Esophagus squamous epithelium (tissue), 5 donors: ENCODE data around the gene TMX3. TPM values are rescaled to one million over a fixed set of nuclear protein-coding genes. Genes with fewer than 3 reads are reported as not detected.

Experiments used
- DNase-seq: peaks from one replicate; lab custom pipeline; 2025; lab: John Stamatoyannopoulos, UW
- H3K27ac ChIP-seq, 4 donors: fragments of 200-600 bp; sonication (generic); one replicate each; pipeline ENCODE4 v1.5.1; 2016 to 2019; ENCODE audit warnings: mild to moderate bottlenecking in 1 of 4
- H3K27me3 ChIP-seq, 4 donors: fragments of 200-600 bp; sonication (generic); 1 replicate in 3 of 4; 2 replicates in 1 of 4; pipeline versions ENCODE4 v1.5.1 to v1.6.0; 2017 to 2021; ENCODE audit warnings: antibody characterized with exemption in 1 of 4
- H3K36me3 ChIP-seq, 3 donors: fragments of 200-600 bp; sonication (generic); one replicate each; pipeline ENCODE4 v1.5.1; 2016 to 2019
- H3K4me1 ChIP-seq, 3 donors: fragments of 200-600 bp; sonication (generic); one replicate each; pipeline ENCODE4 v1.5.1; 2017 to 2019
- H3K4me3 ChIP-seq, 4 donors: fragments of 200-600 bp; sonication (generic); 1 replicate in 3 of 4; 2 replicates in 1 of 4; pipeline ENCODE4 v1.5.1; 2016 to 2019; ENCODE audit warnings: mild to moderate bottlenecking in 2 of 4, moderate library complexity in 1 of 4
- H3K9me3 ChIP-seq, 3 donors: fragments of 200-600 bp; sonication (generic); one replicate each; pipeline ENCODE4 v1.5.1; 2016 to 2019
- POLR2A ChIP-seq, 4 donors: fragments of 450-650 bp; IDR thresholded peaks; one replicate each; pipeline ENCODE4 v1.6.1; 2017; ENCODE audit warnings: antibody characterized with exemption in 4 of 4, mild to moderate bottlenecking in 4 of 4, moderate library complexity in 3 of 4
- WGBS, 2 donors: methylation state at CpG; one replicate each; pipeline ENCODE4 v1.1.5; 2018; 5-methylcytosine and 5-hydroxymethylcytosine counted together
- intact Hi-C: fragments of 100-400 bp; cut with DNase I; formaldehyde crosslinking; loops from one replicate; pipeline ENCODE4 v1.15.0; 2022
- total RNA-seq, 4 donors: library from RNA; depleted of rRNA; stranded (reverse); fragments of >200 nt; gene quantifications; one replicate each; pipeline ENCODE4 v1.1.0, GENCODE V29; 2016
- TF ChIP-seq, protein P1 (sequence below), 6 experiments: fragments of 450-650 bp in 4 of 6; fragments of 200-600 bp in 2 of 6; sonication (generic) in 2 of 6; IDR thresholded peaks; one replicate each; pipeline ENCODE4 v1.5.1; 2016 to 2019; ENCODE audit warnings: antibody characterized with exemption in 6 of 6, mild to moderate bottlenecking in 4 of 6, moderate library complexity in 4 of 6
- donor health status: DM: yes; HTN: yes; CAD: no.

The TMX3 gene
- total RNA-seq, 4 donors from 2014 or later, result 12.7 to 37.8 (median 25.6) TPM

DNA sequence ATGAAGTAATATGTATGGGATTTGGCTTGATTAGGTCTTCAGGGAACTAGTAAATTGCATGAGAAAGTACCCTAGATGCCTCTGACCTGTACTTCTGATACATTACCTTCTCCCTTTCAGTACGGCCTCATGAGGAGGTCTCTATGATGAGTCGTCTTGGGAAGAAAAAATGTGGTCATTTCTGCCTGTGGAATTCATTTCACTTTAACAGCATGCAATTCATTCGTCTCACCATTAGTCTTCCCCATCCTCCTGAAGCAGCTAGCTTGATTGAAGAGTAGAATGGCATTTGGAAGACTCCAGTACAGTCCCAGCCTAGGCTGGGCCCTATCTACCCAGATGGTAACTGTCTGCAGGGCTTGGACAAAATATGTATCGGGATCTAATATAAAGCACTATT is 52.2 kb downstream of the TMX3 start:
- no peak overlapping the region for H3K27ac ChIP-seq
- intact Hi-C loops, result loop anchor here (10.0 kb wide), 1 partner anchor 1448 kb away; no protein-coding TSS in a partner anchor
- no peaks in the 10 kb centered on the region for H3K4me1 ChIP-seq
- H3K9me3 ChIP-seq, result no peaks in the 10 kb centered on the region
- peaks cover 0 to 7% (median 0%) of the 10 kb centered on the region in 4 donors for H3K27me3 ChIP-seq
- TF ChIP-seq, protein P1, sequence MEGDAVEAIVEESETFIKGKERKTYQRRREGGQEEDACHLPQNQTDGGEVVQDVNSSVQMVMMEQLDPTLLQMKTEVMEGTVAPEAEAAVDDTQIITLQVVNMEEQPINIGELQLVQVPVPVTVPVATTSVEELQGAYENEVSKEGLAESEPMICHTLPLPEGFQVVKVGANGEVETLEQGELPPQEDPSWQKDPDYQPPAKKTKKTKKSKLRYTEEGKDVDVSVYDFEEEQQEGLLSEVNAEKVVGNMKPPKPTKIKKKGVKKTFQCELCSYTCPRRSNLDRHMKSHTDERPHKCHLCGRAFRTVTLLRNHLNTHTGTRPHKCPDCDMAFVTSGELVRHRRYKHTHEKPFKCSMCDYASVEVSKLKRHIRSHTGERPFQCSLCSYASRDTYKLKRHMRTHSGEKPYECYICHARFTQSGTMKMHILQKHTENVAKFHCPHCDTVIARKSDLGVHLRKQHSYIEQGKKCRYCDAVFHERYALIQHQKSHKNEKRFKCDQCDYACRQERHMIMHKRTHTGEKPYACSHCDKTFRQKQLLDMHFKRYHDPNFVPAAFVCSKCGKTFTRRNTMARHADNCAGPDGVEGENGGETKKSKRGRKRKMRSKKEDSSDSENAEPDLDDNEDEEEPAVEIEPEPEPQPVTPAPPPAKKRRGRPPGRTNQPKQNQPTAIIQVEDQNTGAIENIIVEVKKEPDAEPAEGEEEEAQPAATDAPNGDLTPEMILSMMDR (IDR thresholded peaks at IDR 0.05), result no peak
- TF ChIP-seq POLR2A (IDR thresholded peaks at IDR 0.05), result no peak
- no peaks in the 10 kb centered on the region for H3K36me3 ChIP-seq
- 53 to 70% methylated on average over 4 of the region's 4 CpGs for WGBS, 2 donors
- no peak for DNase-seq
- no peak overlapping the region for H3K4me3 ChIP-seq

DNA sequence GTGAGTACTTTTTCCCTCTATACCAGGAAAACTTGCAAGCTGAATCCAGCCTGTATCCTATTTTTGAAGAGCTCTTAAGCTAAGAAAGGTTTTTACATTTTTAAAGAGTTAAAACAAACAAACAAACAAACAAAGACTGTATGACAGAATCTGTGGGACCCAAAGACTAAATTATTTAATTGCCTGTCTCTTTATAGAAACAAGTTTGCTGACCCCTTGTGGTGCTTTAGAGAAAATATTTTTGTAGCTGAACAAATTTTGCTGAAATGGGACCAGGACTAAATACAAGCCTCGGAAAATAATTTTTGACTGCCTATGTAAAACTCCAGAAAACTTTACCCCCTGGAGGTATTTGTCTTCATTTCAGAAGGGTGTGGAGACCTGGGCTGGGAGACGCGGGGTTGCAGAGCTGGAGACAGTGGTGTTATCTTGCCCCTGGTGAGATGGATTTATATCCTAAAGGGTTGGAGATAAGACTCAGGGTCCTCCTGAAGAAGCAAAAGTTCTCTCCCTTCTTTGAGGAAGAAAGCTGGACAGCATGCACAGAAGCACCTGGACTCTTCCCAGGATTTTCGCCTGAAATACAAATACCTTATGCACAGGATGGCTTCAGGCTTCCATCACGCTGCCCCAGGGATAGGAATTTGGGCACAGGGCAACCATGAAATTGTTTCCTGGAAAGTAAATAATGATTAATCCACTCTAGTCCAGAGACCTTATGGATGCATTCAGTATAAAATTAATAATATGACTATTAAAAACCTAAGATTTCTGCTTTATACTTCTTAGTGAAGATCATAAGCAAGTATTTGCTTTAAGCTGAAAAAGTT is 54.3 kb downstream of the TMX3 start:
- WGBS, 2 donors, result 32 to 56% methylated on average over 5 of the region's 5 CpGs
- Histone ChIP-seq H3K4me3 (no peak overlapping the region), H3K4me1 (no peaks in the 10 kb centered on the region), H3K27ac (no peak overlapping the region), H3K36me3 (no peaks in the 10 kb centered on the region), H3K27me3 (peaks cover 0 to 7% (median 0%) of the 10 kb centered on the region in 4 donors), H3K9me3 (no peaks in the 10 kb centered on the region)
- TF ChIP-seq POLR2A (IDR thresholded peaks at IDR 0.05), result no peak
- TF ChIP-seq, protein P1 (IDR thresholded peaks at IDR 0.05), result peak in 5 of 6 experiments; percentile 31 to 53 (median 48)
- intact Hi-C loops, result loop anchor here (10.0 kb wide), 1 partner anchor 1446 kb away; no protein-coding TSS in a partner anchor
- no peak for DNase-seq

DNA sequence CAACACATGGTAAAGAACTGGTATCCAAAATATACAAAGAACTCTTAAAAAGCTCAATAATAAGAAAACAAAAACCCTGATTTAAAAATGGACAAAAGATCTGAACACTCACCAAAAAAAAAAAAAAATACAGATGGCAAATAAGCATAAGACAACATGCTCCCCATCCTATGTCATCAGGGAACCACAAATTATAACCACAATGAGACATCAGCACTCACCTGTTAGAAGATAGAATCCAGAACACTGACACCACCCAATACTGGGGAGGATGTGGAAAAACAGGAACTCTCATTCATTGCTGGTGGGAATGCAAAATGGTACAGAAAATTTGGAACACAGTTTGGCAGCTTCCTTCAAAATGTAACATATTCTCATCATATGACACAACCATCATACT is 66.7 kb downstream of the TMX3 start:
- Histone ChIP-seq H3K4me3 (no peak overlapping the region), H3K9me3 (no peaks in the 10 kb centered on the region), H3K36me3 (no peaks in the 10 kb centered on the region), H3K27ac (no peak overlapping the region), H3K4me1 (no peaks in the 10 kb centered on the region), H3K27me3 (no peaks in the 10 kb centered on the region)
- no peak for DNase-seq
- intact Hi-C loops, result no loop called here
- TF ChIP-seq POLR2A (IDR thresholded peaks at IDR 0.05), result no peak
- TF ChIP-seq, protein P1 (IDR thresholded peaks at IDR 0.05), result no peak

DNA sequence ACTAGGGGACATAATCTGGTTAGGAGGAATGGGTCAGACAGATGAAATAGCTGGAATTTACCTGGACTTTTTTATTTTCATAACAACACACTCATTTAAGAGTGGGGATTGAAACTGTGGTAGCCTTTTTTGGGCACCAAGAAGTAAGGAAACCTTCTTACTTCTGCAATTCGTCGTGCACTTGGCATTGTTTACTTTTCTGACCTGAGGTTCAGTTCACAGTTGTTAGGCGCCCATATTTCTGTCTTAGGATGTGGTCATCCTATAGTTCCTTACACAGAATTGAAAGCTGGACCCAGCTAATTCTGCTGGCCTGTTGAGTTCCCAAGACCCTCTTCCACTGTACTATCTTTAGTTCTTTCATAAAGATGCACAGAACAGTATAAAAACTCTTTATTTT is 72.9 kb downstream of the TMX3 start:
- H3K27me3 ChIP-seq, result no peaks in the 10 kb centered on the region
- no peak for TF ChIP-seq POLR2A (IDR thresholded peaks at IDR 0.05)
- TF ChIP-seq, protein P1 (IDR thresholded peaks at IDR 0.05), result no peak
- intact Hi-C loops, result no loop called here
- no peak overlapping the region for H3K4me3 ChIP-seq
- H3K4me1 ChIP-seq, result no peaks in the 10 kb centered on the region
- H3K36me3 ChIP-seq, result no peaks in the 10 kb centered on the region
- WGBS, 2 donors, result 56 to 78% methylated on average over 3 of the region's 3 CpGs
- H3K27ac ChIP-seq, result no peak overlapping the region
- H3K9me3 ChIP-seq, result no peaks in the 10 kb centered on the region
- no peak for DNase-seq

DNA sequence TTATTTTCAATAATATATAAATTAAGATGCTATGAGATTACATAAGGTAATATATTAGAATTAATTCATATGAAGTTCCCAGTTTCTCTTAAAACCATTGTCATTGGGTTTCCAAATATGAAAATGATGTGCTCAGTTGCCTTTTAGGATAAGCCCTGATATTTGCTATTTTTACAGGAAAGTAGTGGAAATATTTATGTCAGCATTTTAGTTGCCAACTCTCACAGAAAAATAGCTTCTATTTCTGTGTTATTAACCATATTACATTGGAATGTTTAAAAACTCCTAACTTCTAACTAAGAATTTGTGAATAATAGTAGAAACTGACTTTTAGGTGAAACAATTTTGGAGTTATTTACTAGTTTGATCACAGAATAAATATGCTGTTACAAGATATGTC is 74.0 kb downstream of the TMX3 start:
- DNase-seq, result no peak
- no peak overlapping the region for H3K27ac ChIP-seq
- no peaks in the 10 kb centered on the region for H3K9me3 ChIP-seq
- H3K4me3 ChIP-seq, result no peak overlapping the region
- H3K4me1 ChIP-seq, result no peaks in the 10 kb centered on the region
- TF ChIP-seq, protein P1 (IDR thresholded peaks at IDR 0.05), result no peak
- no peak for TF ChIP-seq POLR2A (IDR thresholded peaks at IDR 0.05)
- H3K27me3 ChIP-seq, result no peaks in the 10 kb centered on the region
- no peaks in the 10 kb centered on the region for H3K36me3 ChIP-seq
- intact Hi-C loops, result no loop called here
